ENCODE results near the gene FBLN1. TPM values are rescaled to one million over a fixed set of nuclear protein-coding genes. Genes with fewer than 3 reads are reported as not detected.
A peak's percentile ranks its signal among the peaks of the same experiment; 100 is the strongest.

FBLN1 gene
- total and polyA plus RNA-seq, 2 of the 13 experiments (the other 11 are each of a cell fraction or from before 2014, with no cell fraction given), result 37.3 to 103 TPM

DNA sequence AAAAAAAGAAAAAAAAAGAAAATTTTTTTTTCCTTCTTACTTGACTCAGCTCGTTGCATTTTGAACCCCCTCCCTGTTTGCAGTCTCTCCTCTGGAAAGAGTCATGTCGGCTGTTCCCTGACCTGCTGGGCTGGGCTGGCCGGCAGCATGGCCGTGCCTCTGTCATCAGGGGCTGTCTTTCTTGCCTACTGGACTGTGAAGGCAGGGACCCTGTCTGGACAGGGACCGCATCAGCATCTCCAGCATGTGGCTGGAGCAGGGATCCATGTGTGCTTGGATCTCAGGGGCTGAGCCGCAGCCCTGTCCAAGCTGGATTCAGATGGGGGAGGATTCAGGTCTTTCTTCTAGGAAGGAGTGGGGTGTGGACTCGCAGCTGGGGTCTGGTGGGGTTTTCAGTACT, 15.5 kb downstream of the FBLN1 start:
- intact Hi-C loops (cut with micrococcal nuclease; ENCODE audit: unreplicated experiment), result no loop called here
- BruUV-seq (replicated peaks), result no TSS peak
- 89% methylated on average over 4 of the region's 7 CpGs for WGBS (ENCODE audit: low lambda C conversion rate)

More for the DNA sequence above, 15.5 kb downstream of the FBLN1 start:
- no peak for FAIRE-seq
- H3K4me1 ChIP-seq (ENCODE audit: insufficient read depth, low read length), result no peaks in the 10 kb centered on the region
- H4K20me1 ChIP-seq (ENCODE audit: insufficient read depth, low read length), result no peaks in the 10 kb centered on the region
- H3K79me2 ChIP-seq (ENCODE audit: insufficient read depth, low read length), result peaks cover 4% of the 10 kb centered on the region
- POLR2A ChIA-PET, result no interaction called here
- H3K9me3 ChIP-seq (ENCODE audit: low read length), result no peaks in the 10 kb centered on the region
- no peak overlapping the region for H3K27ac ChIP-seq (ENCODE audit: extremely low read length, insufficient read depth, low read length)
- no peak overlapping the region for H2AFZ ChIP-seq (ENCODE audit: low read length)
- CTCF ChIA-PET (ENCODE audit: low intra/inter-chr PET ratio, low total read pairs), result no interaction called here
- no peak overlapping the region for H3K9ac ChIP-seq (ENCODE audit: insufficient read depth, low read depth, low read length)
- no peaks in the 10 kb centered on the region for H3K27me3 ChIP-seq (ENCODE audit: control insufficient read depth in 1 of 2, insufficient read depth in 2 of 2, low read length in 2 of 2)
- ATAC-seq, result no peak
- peaks cover 18 to 30% of the 10 kb centered on the region in 2 experiments; a peak in 4 of 5 replicates for H3K36me3 ChIP-seq (replicated peaks in 1 of 2; ENCODE audit: control insufficient read depth in 1 of 2, insufficient read depth in 2 of 2, low read length in 2 of 2)
- H3K4me3 ChIP-seq (replicated peaks in 1 of 3; ENCODE audit: insufficient read depth in 1 of 3, low read depth in 2 of 3, low read length in 3 of 3), result no peak overlapping the region
- no peak for DNase-seq (ENCODE audit: low spot score)
- no peak overlapping the region for H3K4me2 ChIP-seq (ENCODE audit: low read depth, low read length)
- TF ChIP-seq, protein P1, sequence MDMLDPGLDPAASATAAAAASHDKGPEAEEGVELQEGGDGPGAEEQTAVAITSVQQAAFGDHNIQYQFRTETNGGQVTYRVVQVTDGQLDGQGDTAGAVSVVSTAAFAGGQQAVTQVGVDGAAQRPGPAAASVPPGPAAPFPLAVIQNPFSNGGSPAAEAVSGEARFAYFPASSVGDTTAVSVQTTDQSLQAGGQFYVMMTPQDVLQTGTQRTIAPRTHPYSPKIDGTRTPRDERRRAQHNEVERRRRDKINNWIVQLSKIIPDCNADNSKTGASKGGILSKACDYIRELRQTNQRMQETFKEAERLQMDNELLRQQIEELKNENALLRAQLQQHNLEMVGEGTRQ (IDR thresholded peaks at IDR 0.05; ENCODE audit: low read depth, low read length), result no peak
- TF ChIP-seq, protein P1 (CRISPR knock-in tag; IDR thresholded peaks at IDR 0.05; ENCODE audit: borderline replicate concordance), result no peak
- TF ChIP-seq ADNP (CRISPR knock-in tag; IDR thresholded peaks at IDR 0.05), result no peak
- no peak for TF ChIP-seq REPIN1 (CRISPR knock-in tag; IDR thresholded peaks at IDR 0.05; ENCODE audit: borderline replicate concordance, low read depth)
- TF ChIP-seq MTA3 (CRISPR knock-in tag; IDR thresholded peaks at IDR 0.05), result no peak
- TF ChIP-seq MYPOP (CRISPR knock-in tag; IDR thresholded peaks at IDR 0.05), result no peak
- no peak for TF ChIP-seq FOXO1 (CRISPR knock-in tag; IDR thresholded peaks at IDR 0.05)
- no peak for TF ChIP-seq ZNF713 (CRISPR knock-in tag; IDR thresholded peaks at IDR 0.05)
- TF ChIP-seq, protein P2, sequence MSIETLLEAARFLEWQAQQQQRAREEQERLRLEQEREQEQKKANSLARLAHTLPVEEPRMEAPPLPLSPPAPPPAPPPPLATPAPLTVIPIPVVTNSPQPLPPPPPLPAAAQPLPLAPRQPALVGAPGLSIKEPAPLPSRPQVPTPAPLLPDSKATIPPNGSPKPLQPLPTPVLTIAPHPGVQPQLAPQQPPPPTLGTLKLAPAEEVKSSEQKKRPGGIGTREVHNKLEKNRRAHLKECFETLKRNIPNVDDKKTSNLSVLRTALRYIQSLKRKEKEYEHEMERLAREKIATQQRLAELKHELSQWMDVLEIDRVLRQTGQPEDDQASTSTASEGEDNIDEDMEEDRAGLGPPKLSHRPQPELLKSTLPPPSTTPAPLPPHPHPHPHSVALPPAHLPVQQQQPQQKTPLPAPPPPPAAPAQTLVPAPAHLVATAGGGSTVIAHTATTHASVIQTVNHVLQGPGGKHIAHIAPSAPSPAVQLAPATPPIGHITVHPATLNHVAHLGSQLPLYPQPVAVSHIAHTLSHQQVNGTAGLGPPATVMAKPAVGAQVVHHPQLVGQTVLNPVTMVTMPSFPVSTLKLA (IDR thresholded peaks at IDR 0.05), result peak; percentile 75
- in situ Hi-C loops (cut with HindIII; ENCODE audit: extremely low pct_ligation_motif_present, low pct_unique_long_range_greater_than_20kb), result no loop called here

All from HepG2 (cell line).